H1 (cell line): Measurements from ENCODE around the gene XRN2. TPM values are rescaled to one million over a fixed set of nuclear protein-coding genes. Genes with fewer than 3 reads are reported as not detected.

Experiments used
- CTCF ChIA-PET: fragments of 300-600 bp; sonication (Branson Sonifier 250); formaldehyde crosslinking; loops from one replicate; lab custom pipeline; 2021; ENCODE audit not compliant: partially characterized antibody; lab: Charles Lee
- POLR2A ChIA-PET: fragments of 300-600 bp; sonication (Branson Sonifier 250); formaldehyde crosslinking; loops from one replicate; lab custom pipeline; 2021; ENCODE audit warnings: inconsistent platforms; ENCODE audit not compliant: partially characterized antibody; lab: Charles Lee
- DNase-seq, 2 experiments: peaks; one replicate each; pipeline versions ENCODE4 v3.0.0 to v3.0.0-alpha.2; 2010 to 2022; ENCODE audit warnings: low spot score in 2 of 2, low read depth in 1 of 2, mixed read lengths in 1 of 2
- FAIRE-seq: peaks from 2 replicates; lab custom pipeline; 2011; peaks lifted over from hg19 to GRCh38; lab: Jason Lieb, UNC
- H2AFZ ChIP-seq: 2 replicates; pipeline ENCODE4 v1.8.1; 2012; ENCODE audit warnings: low read length, inconsistent platforms
- H2AK5ac ChIP-seq: 2 replicates; pipeline ENCODE4 v1.6.1; 2013; ENCODE audit warnings: low read depth, low read length
- H2BK120ac ChIP-seq: replicated peaks from 2 replicates; pipeline ENCODE3; 2013; ENCODE audit warnings: low read depth, low read length, inconsistent platforms
- H2BK12ac ChIP-seq: 2 replicates; pipeline ENCODE4 v1.6.1; 2013; ENCODE audit warnings: low read depth, low read length
- H2BK15ac ChIP-seq: 2 replicates; pipeline ENCODE4 v1.6.1; 2013; ENCODE audit warnings: low read length
- H2BK20ac ChIP-seq: 2 replicates; pipeline ENCODE4 v1.6.1; 2013; ENCODE audit warnings: low read length
- H2BK5ac ChIP-seq: 2 replicates; pipeline ENCODE4 v1.6.1; 2013; ENCODE audit warnings: low read depth, low read length
- H3K14ac ChIP-seq: 2 replicates; pipeline ENCODE4 v1.6.1; 2013; ENCODE audit warnings: inconsistent platforms; ENCODE audit not compliant: insufficient read length
- H3K18ac ChIP-seq: 2 replicates; pipeline ENCODE4 v1.6.1; 2013; ENCODE audit warnings: low read length; ENCODE audit errors: extremely low read depth
- H3K23ac ChIP-seq: 2 replicates; pipeline ENCODE4 v1.6.1; 2013; ENCODE audit warnings: inconsistent platforms; ENCODE audit not compliant: insufficient read length
- H3K23me2 ChIP-seq: 2 replicates; pipeline ENCODE4 v1.6.1; 2013; ENCODE audit warnings: low read depth, low read length
- H3K27ac ChIP-seq: 2 replicates; pipeline ENCODE4 v1.6.1; 2011; ENCODE audit warnings: low read depth, low read length, inconsistent platforms
- H3K27me3 ChIP-seq, 4 experiments: replicated peaks in 1 of 4; 1 replicate in 1 of 4; 2 replicates in 3 of 4; pipeline versions ENCODE4 v1.6.1 to v1.8.1; 2011 to 2013; ENCODE audit warnings: low read length in 3 of 4, mild to moderate bottlenecking in 3 of 4, inconsistent platforms in 2 of 4, mixed read lengths in 2 of 4, moderate library complexity in 1 of 4; ENCODE audit not compliant: control insufficient read depth in 3 of 4, insufficient read depth in 3 of 4; ENCODE audit errors: extremely low read depth in 1 of 4
- H3K36me3 ChIP-seq, 4 experiments: 2 replicates each; pipeline versions ENCODE4 v1.6.1 to v1.8.1; 2011 to 2013; ENCODE audit warnings: mild to moderate bottlenecking in 4 of 4, low read length in 3 of 4, moderate library complexity in 2 of 4, control low read depth in 1 of 4, inconsistent platforms in 1 of 4; ENCODE audit not compliant: insufficient read depth in 4 of 4, control insufficient read depth in 2 of 4
- H3K4ac ChIP-seq: replicated peaks from 2 replicates; pipeline ENCODE3; 2013; ENCODE audit warnings: low read length, low read depth, mixed read lengths, inconsistent platforms; ENCODE audit not compliant: insufficient read length
- H3K4me1 ChIP-seq, 4 experiments: replicated peaks in 1 of 4; 1 replicate in 1 of 4; 2 replicates in 3 of 4; pipeline versions ENCODE4 v1.6.1 to v1.8.1; 2011 to 2013; ENCODE audit warnings: low read length in 3 of 4, inconsistent platforms in 2 of 4, mixed read lengths in 1 of 4; ENCODE audit not compliant: insufficient read depth in 4 of 4, control insufficient read depth in 3 of 4
- H3K4me2 ChIP-seq, 2 experiments: 2 replicates each; pipeline versions ENCODE4 v1.6.1 to v1.8.1; 2011 to 2013; ENCODE audit warnings: low read depth in 2 of 2, low read length in 2 of 2, control low read depth in 1 of 2, inconsistent platforms in 1 of 2, mild to moderate bottlenecking in 1 of 2; ENCODE audit not compliant: insufficient read depth in 1 of 2
- H3K4me3 ChIP-seq, 4 experiments: fragments of 200-600, 300-600 bp in 1 of 4; sonication (generic), shearing (Covaris generic), sonication (Bioruptor Twin) in 1 of 4; 2 replicates each; pipeline versions ENCODE4 v1.5.1 to v1.8.1; 2011 to 2016; ENCODE audit warnings: low read length in 4 of 4, low read depth in 3 of 4, control low read depth in 2 of 4, inconsistent platforms in 2 of 4, mild to moderate bottlenecking in 2 of 4, mixed read lengths in 1 of 4, moderate library complexity in 1 of 4; ENCODE audit not compliant: insufficient read depth in 2 of 4; ENCODE audit errors: extremely low read depth in 1 of 4
- H3K56ac ChIP-seq: replicated peaks from 2 replicates; pipeline ENCODE3; 2013; ENCODE audit warnings: low read depth, mild to moderate bottlenecking, mixed read lengths, low read length, inconsistent platforms; ENCODE audit not compliant: insufficient read length
- H3K79me1 ChIP-seq: 2 replicates; pipeline ENCODE4 v1.6.1; 2013; ENCODE audit warnings: low read depth, low read length, control low read depth
- H3K79me2 ChIP-seq, 2 experiments: 2 replicates each; pipeline versions ENCODE4 v1.6.1 to v1.8.1; 2012 to 2013; ENCODE audit warnings: low read length in 2 of 2, mild to moderate bottlenecking in 2 of 2, inconsistent platforms in 1 of 2; ENCODE audit not compliant: insufficient read depth in 2 of 2, control insufficient read depth in 1 of 2
- H3K9ac ChIP-seq, 4 experiments: replicated peaks in 1 of 4; 1 replicate in 1 of 4; 2 replicates in 3 of 4; pipeline versions ENCODE4 v1.6.1 to v1.8.1; 2011 to 2013; ENCODE audit warnings: low read depth in 3 of 4, low read length in 3 of 4, control low read depth in 2 of 4, mild to moderate bottlenecking in 2 of 4, moderate library complexity in 2 of 4, inconsistent platforms in 1 of 4; ENCODE audit errors: extremely low read depth in 1 of 4
- H3K9me3 ChIP-seq, 2 experiments: 2 replicates each; pipeline versions ENCODE4 v1.6.1 to v1.8.1; 2012 to 2013; ENCODE audit warnings: mild to moderate bottlenecking in 2 of 2, moderate library complexity in 2 of 2, control low read depth in 1 of 2, inconsistent platforms in 1 of 2, low read depth in 1 of 2, low read length in 1 of 2, mixed read lengths in 1 of 2; ENCODE audit not compliant: insufficient read depth in 2 of 2
- H4K20me1 ChIP-seq, 2 experiments: replicated peaks in 1 of 2; 2 replicates each; pipeline versions ENCODE3 to v1.8.1; 2011 to 2013; ENCODE audit warnings: inconsistent platforms in 2 of 2, low read length in 2 of 2, mild to moderate bottlenecking in 1 of 2; ENCODE audit not compliant: insufficient read depth in 2 of 2, control insufficient read depth in 1 of 2
- H4K5ac ChIP-seq: 2 replicates; pipeline ENCODE4 v1.6.1; 2013; ENCODE audit warnings: low read length, low read depth, mixed read lengths, inconsistent platforms; ENCODE audit not compliant: insufficient read length
- H4K8ac ChIP-seq: 2 replicates; pipeline ENCODE4 v1.8.0; 2013; ENCODE audit warnings: mild to moderate bottlenecking, moderate library complexity, low read length, inconsistent platforms; ENCODE audit not compliant: insufficient read depth; ENCODE audit errors: extremely low read depth
- H4K91ac ChIP-seq: replicated peaks from 2 replicates; pipeline ENCODE3; 2013; ENCODE audit warnings: low read length, mixed read lengths, inconsistent platforms; ENCODE audit not compliant: insufficient read length
- BRCA1 ChIP-seq: IDR thresholded peaks from 2 replicates; pipeline ENCODE4 v1.6.1; 2012; ENCODE audit warnings: low read depth, low read length, improper control_type of control experiment
- RAD21 ChIP-seq, 2 experiments: IDR thresholded peaks in 1 of 2; conservative IDR thresholded peaks in 1 of 2; 2 replicates each; pipeline ENCODE4 v1.6.1; 2011; ENCODE audit warnings: low read depth in 2 of 2, low read length in 2 of 2, improper control_type of control experiment in 1 of 2, inconsistent platforms in 1 of 2, mild to moderate bottlenecking in 1 of 2, moderate library complexity in 1 of 2
- SIRT6 ChIP-seq: IDR thresholded peaks from one replicate; pipeline ENCODE4 v1.7.1; 2012; ENCODE audit warnings: low read length, inconsistent platforms
- WGBS, 2 experiments: shearing (Covaris generic) in 1 of 2; methylation state at CpG; one replicate each; pipeline versions ENCODE4 v1.1.6 to v1.1.7; 2013 to 2015; ENCODE audit warnings: low lambda C conversion rate in 2 of 2, mixed read lengths in 2 of 2, inconsistent platforms in 1 of 2, low coverage in 1 of 2, missing lambda C conversion rate in 1 of 2; ENCODE audit not compliant: insufficient replicate concordance in 2 of 2, insufficient coverage in 1 of 2, insufficient read length in 1 of 2; ENCODE audit errors: extremely low coverage in 1 of 2, missing lambda C conversion rate in 1 of 2; 5-methylcytosine and 5-hydroxymethylcytosine counted together
- polyA plus RNA-seq, 7 experiments: library from polyadenylated mRNA; depleted of rRNA in 3 of 7; stranded (reverse) in 5 of 7; unstranded in 2 of 7; fragments of >200 nt in 5 of 7; fragments of 200-250 nt in 2 of 7; gene quantifications; 1 replicate in 5 of 7; 2 replicates in 1 of 7; 4 replicates in 1 of 7; pipeline versions ENCODE4 v1.2.1 to v1.2.3, GENCODE V29; 2011 to 2013; ENCODE audit warnings: missing spikeins in 2 of 7, mixed read lengths in 2 of 7
- total RNA-seq: library from RNA; stranded (reverse); fragmentation: NEBNext Ultra II Directional; extraction: Animal tissue kit (Norgen Biotek cat#: 25700); gene quantifications from 2 replicates; pipeline ENCODE4 v1.2.1, GENCODE V29; 2021
- TF ChIP-seq, protein P1 (sequence below): IDR thresholded peaks from 2 replicates; pipeline ENCODE4 v1.6.1; 2011; ENCODE audit warnings: low read length, improper control_type of control experiment

The XRN2 gene
- total and polyA plus RNA-seq, 2 of the 8 experiments (the other 6 are each of a cell fraction or from before 2014, with no cell fraction given), result 60.3 to 139 TPM

DNA sequence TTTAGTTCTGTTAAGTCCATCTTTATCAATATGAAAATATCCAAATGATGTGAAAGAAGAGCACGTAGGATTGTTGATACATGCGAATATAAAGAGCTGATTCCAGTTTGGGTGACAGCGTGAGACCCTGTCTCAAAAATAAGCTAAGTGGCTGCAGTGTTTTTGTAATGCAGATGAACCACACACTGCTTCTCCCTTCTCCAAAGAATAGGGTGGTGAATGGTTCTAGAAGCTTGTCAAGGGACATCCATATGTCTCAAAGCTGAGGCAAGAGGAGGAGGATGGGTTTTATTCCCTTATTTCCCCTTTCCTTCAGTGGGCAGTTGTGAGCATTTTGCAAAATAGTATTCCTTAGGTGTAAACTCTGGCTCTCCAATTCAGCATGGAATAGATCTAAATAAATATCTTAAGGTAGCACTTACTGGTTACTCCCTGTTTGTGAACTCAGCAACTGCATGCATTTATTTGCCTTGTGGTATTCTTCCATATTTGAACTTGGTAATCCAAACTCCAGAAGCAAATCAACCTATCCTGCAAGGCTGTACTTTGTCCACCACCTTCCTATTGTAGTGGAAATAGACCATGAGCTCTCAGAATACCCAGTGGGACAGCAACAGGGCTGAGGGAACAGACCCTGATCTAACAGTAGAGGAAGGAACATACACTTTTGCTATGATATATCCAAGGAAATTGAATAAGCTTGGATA is 38.0 kb downstream of the XRN2 start:
- Histone ChIP-seq H3K56ac (no peak overlapping the region), H4K91ac (no peak overlapping the region), H3K23me2 (no peaks in the 10 kb centered on the region), H3K27ac (no peak overlapping the region), H3K14ac (no peak overlapping the region), H3K27me3 (no peaks in the 10 kb centered on the region), H3K4me1 (peaks cover 0 to 4% (median 0%) of the 10 kb centered on the region in 4 experiments; a peak in 3 of 7 replicates), H4K20me1 (peaks cover 9 to 14% of the 10 kb centered on the region in 2 experiments), H2BK5ac (no peak overlapping the region), H4K5ac (no peak overlapping the region), H3K4me2 (no peak overlapping the region; a peak in 1 of 4 replicates), H3K23ac (no peak overlapping the region), H3K36me3 (peaks cover 7 to 86% (median 42%) of the 10 kb centered on the region in 4 experiments), H2AK5ac (no peak overlapping the region), H3K4ac (no peak overlapping the region), H3K9ac (no peak overlapping the region), H3K9me3 (no peaks in the 10 kb centered on the region; a peak in 1 of 4 replicates), H3K18ac (no peak overlapping the region), H3K79me2 (peaks cover 0 to 30% of the 10 kb centered on the region in 2 experiments; a peak in 1 of 4 replicates), H2BK120ac (no peak overlapping the region), H4K8ac (no peak overlapping the region), H3K4me3 (no peak overlapping the region), H2BK15ac (no peak overlapping the region), H2BK20ac (no peak overlapping the region), H2BK12ac (no peak overlapping the region), H3K79me1 (no peaks in the 10 kb centered on the region), H2AFZ (no peak overlapping the region)
- ChIA-PET POLR2A (interaction anchor here (0.6 to 1.2 kb wide), 4 partner anchors 7 to 38 kb away, joined by 3 read pairs; partner anchors contain the start of gene XRN2), CTCF (interaction anchor here (0.8 to 2.9 kb wide), 5 partner anchors 18 to 504 kb away, joined by 3 to 14 read pairs (median 3); no protein-coding TSS in a partner anchor)
- no peak for DNase-seq
- TF ChIP-seq SIRT6 (no peak), RAD21 (IDR thresholded peaks at IDR 0.05 in 1 of 2, conservative IDR thresholded peaks at IDR 0.05 in 1 of 2; ENCODE audit: low read depth in 2 of 2, low read length in 2 of 2) (no peak), BRCA1 (no peak)
- TF ChIP-seq, protein P1, sequence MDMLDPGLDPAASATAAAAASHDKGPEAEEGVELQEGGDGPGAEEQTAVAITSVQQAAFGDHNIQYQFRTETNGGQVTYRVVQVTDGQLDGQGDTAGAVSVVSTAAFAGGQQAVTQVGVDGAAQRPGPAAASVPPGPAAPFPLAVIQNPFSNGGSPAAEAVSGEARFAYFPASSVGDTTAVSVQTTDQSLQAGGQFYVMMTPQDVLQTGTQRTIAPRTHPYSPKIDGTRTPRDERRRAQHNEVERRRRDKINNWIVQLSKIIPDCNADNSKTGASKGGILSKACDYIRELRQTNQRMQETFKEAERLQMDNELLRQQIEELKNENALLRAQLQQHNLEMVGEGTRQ, result no peak
- 77% methylated on average over 3 of the region's 3 CpGs; no CpG with 5 or more reads in 1 of the 2 experiments for WGBS, 2 experiments
- FAIRE-seq, result peak; percentile 66
